HG02588 (cell line): ENCODE results near the gene CYP4Z1.
"Not testable (repeated sequence)": the region's sequence is repeated elsewhere in the genome, so short reads cannot be mapped to it uniquely, and the experiment has no call there.

Source experiments
- ATAC-seq: cut with Tn5 transposase; IDR thresholded peaks from one replicate; pipeline ENCODE4 v1.9.1; 2021; ENCODE audit warnings: mild to moderate bottlenecking, moderate library complexity; ENCODE audit not compliant: unreplicated experiment

The CYP4Z1 gene

DNA sequence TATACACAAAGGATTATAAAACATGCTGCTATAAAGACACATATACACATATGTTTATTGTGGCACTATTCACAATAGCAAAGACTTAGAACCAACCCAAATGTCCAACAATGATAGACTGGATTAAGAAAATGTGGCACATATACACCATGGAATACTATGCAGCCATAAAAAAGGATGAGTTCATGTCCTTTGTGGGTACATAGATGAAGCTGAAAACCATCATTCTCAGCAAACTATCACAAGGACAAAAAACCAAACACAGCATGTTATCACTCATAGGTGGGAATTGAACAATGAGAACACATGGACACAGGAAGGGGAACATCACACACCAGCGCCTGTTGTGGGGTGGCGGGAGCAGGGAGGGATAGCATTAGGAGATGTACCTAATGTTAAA is 60.0 kb downstream of the CYP4Z1 start:
- ATAC-seq: not testable (repeated sequence)

DNA sequence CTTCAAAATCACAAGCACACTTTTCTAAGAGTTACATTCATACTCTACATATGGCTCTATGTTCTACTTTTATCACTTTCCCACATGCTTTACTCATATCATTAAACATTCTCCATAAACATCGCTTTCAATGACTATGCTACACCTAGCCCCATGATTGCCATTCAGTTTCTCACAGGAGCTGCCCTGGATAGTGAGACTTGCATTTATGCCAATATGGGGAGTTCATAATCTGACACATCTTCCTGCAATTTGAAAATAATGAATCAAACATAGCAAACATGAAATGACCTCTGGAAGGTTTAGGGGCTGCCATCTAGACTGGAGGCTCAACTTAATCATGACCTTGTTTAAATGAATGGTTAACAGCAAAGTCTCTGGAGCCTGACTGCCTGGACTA is 61.2 kb downstream of the CYP4Z1 start:
- no peak for ATAC-seq

DNA sequence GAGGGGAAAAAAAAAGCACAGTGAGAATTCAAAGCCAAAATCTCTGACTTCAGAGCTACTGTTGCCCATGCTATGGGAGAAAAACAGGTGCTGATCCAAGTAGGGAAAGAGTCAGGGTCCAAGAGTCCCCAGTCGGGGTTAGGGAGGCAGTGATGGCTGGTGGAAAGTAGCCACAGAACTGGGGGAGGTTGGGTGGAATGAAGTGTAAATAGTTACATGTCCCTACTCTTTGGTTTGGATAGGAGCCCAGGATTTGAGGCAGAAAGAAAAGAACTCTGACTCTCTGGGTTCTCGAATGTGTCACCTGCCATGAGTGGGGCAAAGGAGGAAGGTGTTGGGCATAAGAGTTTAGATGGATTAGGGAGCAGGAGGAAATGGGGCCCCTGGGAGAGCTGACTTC is 61.8 kb downstream of the CYP4Z1 start:
- ATAC-seq: not testable (repeated sequence)

DNA sequence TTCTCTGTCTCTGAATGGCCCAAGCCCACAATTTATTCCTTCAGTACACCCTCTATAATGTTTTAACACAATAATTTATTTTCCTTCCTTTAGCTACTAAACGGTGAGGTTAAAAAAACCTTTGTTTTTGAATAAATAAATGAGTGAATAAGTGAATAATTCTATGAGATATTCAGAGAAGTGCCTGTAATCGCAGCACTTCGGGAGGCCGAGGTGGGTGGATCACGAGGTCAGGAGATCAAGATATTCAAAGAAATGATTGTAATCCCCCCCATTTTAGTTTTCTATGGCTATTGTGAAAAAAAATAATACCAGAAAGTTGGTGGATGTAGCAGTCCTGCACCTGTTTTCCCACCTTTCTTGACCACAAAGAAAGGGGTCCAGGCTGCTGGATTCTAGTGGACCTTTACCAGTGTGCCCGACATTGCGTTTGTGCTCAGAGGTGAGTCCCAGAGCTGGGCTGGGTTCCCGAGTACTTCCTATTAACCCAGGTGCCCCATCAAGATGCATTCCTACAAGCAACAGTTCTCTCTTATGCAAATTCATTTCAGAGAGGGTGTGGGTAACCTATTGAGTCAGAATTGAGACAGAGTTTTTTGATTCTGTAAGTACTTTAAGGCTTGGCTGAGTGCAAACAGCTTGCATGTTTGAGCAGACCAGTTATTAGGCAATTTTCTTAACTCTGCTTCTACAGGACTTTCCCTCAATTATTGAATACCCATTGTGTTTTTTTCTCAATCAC is 62.6 kb downstream of the CYP4Z1 start:
- ATAC-seq: not testable (repeated sequence)

DNA sequence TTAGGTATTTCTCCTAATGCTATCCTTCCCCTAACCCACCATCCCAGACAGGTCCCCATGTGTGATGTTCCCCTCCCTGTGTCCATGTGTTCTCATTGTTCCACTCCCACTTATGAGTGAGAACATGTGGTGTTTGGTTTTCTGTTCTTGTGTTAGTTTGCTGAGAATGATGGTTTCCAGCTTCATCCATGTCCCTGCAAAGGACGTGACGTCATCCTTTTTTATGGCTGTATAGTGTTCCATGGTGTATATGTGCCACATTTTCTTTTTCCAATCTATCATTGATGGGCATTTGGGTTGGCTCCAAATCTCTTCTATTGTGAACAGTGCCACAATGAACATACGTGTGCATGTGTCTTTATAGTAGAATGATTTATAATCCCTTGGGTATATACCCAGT is 65.6 kb downstream of the CYP4Z1 start:
- ATAC-seq: not testable (repeated sequence)

DNA sequence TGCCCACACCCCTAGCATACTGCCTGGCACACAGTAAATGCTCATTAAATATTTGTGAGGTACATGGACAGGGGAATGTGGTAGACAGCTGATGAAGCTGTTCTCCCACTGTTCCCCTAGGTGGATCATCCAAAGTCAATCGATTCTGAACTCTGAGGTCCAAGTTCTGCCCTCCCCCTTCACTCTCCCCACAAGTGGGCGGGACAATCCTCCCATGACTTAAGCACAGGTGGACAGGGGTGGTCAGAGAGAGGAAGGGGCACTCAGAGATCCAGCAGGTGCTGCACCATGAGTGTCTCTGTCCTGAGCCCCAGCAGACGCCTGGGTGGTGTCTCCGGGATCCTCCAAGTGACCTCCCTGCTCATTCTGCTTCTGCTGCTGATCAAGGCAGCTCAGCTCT is 70.2 kb downstream of the CYP4Z1 start, which contains the start of gene CYP4A22:
TSS of gene CYP4A22 (plus strand) at position 244 of the 400 bp plus-strand sequence. CDS start at position 289, 45 bp downstream.
- ATAC-seq: no peak

DNA sequence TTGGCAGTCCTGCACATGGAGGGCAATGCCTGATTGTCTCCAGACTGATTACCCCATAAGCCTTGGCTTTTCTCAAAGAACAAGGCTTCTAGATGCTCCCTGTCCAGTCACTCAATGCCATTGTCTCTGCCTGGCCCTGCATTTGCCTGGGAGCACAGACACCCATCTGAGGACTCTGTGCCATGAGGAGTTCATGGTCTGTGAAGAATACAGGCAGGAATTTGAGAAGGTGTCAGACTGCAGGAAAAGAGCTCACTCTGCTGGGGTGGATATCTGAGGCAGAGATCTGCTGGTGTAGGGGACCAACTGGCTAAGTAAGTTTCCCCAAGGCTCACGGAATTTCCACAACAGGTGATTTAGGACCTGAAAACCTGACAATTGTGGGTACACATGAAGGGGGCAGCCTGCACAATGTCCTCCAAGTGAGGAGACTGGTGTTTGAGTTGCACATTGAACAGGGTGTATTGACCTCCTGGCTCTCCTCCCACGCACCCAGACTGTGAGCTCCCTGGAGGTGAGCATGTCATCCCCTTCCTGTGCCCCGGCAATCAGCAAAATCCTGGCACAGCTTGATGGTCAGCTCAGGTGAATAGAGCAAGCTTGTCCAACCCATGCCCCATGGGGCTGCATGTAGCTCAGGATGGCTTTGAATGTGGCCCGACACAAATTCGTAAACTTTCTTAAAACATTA is 71.0 kb downstream of the CYP4Z1 start:
- ATAC-seq: no peak

DNA sequence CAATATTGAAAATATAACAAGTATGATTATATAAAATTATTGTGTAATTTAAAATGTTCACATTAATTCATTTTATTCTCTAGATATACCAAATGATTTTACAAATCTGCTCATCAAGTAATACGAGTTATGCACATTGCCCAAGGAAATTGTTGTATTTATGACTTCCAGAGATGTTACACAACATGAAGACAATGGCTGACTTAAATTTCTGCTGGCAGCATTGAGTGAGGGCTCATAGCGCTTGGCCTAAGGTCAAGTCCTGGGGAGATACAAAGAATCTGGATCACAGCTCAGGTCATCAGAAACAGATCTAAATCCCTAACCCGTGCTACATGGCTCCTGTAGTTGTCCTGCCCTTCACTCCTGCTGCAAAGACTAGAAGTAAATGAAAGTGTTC is 73.3 kb downstream of the CYP4Z1 start:
- not testable (repeated sequence) for ATAC-seq

DNA sequence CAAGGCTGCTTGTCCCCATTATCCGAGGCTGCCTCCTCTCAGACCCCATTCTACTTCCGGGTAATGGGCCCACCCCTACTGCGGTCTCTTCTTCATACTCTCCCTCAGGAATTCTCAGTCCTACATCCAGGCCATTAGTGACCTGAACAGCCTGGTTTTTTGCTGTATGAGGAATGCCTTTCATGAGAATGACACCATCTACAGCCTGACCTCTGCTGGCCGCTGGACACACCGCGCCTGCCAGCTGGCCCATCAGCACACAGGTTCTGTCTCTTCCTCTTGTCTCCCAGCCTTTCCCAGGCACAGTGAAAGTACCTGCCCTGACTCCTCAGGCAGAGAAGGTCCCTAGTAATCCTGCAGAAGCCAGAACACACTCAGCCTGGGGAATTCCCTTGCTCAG is 76.6 kb downstream of the CYP4Z1 start:
- ATAC-seq: not testable (repeated sequence)

DNA sequence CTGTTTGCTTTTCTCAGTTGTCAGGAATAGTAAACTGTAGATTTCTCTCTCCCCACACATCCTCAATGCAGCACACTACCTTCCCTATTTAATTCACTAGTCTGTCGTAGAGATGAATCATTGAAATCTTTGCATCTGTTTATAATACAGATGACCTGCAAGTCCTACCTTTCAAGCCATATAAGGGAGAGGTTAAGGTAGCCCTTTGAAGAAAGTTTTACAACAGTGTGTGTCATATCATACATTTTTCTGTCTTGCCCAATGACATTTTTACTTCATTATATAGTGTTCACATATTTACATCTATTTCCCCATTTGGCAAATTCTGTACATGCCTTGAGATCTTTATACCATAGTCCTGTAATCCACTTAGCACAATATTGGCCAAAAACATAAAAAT is 79.5 kb downstream of the CYP4Z1 start:
- ATAC-seq: not testable (repeated sequence)

DNA sequence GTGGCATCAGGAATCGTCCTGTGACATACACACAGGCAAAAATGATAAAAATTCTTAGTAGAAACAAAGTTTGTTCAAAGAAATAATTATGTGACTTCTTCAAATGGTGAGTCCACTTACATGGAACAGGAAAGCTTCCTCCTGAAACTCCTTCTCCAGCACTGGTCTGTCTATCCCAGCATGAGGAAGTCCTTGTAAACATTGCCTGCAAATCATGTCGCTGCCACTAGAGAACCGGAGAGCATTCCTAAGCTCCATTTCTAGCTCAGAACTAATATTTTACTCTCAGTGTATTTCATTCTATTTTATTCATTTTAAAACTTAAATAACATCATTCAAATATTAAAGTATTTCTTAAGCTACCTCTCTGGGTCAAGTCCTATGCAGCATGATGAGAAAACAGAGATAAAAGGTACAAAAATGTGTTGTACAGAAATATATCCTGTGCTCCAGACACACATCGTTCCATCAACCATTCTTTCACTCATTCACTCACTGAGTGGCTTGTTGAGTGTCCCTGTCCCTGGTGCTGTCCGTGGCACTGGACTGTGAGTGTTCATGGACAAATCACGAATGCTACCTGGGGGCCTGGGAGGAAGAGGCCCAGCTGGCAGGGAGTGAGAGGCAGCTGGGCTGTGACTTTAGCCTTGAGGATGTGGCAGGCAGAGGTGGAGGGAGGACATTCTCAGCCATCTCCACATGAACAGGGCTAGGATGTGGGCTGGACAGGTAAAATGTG is 80.2 kb downstream of the CYP4Z1 start:
- ATAC-seq: no peak

DNA sequence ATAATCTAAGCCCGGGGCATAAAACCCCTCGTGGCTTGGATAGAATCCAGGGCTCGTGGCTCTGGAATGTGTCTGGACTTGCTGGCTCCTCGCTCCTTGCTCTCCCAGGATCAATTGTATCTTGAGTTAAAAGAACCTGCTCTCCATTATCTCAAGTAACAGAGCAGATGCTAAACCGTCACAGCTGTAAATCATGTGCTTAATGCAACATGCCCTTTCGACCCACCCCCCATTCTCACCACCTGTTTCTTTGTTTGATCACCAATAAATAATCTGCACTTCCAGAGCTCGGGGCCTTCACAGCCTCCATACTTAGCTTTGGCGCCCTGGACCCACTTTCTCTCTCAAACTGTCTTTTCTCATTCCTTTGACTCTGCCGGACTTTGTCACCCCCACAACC is 82.1 kb downstream of the CYP4Z1 start:
- not testable (repeated sequence) for ATAC-seq

DNA sequence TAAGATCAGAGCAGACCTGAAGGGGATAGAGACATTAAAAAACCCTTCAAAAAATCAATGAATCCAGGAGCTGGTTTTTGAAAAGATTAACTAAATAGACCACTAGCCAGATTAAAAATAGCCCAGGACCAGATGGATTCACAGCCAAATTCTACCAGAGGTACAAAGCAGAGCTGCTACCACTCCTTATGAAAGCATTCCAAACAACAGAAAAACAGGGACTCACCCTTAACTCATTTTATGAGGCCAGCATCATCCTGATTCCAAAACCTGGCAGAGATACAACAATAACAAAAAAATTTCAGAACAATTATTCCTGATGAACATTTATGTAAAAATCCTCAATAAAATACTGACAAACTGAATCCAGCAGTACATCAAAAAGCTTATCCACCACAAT is 89.4 kb downstream of the CYP4Z1 start:
- ATAC-seq: not testable (repeated sequence)

DNA sequence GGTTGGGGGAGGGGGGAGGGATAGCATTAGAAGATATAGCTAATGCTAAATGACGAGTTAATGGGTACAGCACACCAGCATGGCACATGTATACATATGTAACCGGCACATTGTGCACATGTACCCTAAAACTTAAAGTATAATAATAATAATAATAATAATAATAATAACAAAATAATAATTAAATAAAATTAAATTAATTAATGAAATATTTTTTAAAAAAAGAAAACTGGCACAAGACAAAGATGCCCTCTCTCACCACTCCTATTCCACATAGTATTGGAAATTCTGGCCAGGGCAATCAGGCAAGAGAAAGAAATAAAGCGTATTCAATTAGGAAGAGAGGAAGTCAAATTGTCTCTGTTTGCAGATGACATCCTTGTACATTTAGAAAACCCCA is 90.9 kb downstream of the CYP4Z1 start:
- ATAC-seq: not testable (repeated sequence)

DNA sequence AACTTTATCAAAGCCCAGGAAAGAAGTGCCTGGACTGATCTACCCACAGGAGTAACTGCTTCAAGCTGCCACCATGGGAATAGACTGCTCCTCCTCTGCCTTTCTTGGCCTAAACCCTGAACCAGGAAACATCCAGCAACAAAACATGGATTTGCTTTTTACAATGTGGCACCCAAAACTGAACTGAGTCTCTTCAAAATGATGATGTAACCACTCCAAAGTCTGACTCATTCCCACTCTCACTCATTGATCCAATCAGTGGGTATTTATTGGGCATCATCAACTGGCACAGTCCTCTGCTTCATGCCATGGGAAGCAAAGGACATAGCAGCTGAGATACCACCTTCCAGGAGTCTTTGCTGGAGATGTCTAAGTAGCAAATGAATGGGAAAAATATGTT is 93.7 kb downstream of the CYP4Z1 start:
- no peak for ATAC-seq

DNA sequence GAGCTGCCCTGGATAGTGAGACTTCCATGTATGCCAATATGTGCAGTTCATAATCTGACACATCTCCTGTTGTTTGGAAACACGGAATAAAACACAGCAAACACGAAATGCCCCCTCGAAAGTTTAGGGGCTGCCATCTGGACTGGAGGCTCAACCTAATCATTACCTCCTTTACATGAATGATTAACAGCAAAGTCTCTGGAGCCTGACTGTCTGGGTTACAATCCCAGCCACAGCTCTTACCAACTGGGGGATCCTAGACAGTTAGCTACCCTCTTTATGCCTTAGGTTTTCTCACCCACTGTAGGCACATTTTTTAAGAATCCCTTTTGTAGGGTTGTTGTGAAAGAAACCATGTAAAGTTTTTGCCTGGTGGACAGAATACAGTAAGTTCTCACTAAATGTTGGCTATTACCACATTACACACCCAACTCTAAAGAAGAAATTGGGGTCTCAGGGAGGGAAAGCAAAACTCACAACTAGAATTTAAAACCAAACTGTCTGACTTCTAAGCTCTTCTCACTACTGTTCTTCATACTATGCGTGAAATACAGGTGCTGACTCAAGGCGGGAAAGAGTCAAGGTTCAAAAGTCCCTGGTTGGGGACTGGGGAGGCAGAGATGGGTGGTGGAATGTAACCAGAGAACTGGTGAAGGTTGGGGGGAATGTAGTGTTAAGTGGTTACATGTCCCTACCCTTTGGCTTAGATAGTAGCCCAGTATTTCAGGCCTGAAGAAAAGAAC is 94.4 kb downstream of the CYP4Z1 start:
- no peak for ATAC-seq

DNA sequence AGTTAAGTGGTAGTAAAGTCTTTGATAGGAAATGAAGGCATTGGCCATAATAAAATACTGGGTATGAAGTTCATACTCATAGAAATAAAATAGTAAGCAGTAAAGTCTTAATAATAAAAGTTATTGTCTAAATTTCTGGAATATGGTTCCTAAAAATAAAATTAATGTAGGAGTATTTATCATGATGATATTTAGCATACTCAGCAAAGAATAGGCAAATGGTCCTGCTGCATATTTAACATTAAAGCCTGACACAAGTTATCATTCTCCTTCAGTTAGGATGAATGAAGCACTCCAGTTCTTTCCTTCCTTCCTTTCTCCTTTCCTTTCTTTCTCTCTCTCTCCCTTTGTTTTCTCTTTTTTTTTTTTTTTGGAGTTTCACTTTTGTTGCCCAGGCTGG is 97.5 kb downstream of the CYP4Z1 start:
- ATAC-seq: no peak
